RPMI8226 (cell line): ENCODE results near the gene ZDHHC5.
"Not testable (repeated sequence)": the region's sequence is repeated elsewhere in the genome, so short reads cannot be mapped to it uniquely, and the experiment has no call there.

Experiments used
- DNase-seq: peaks from one replicate; pipeline ENCODE4 v3.0.0-alpha.2; 2015

The ZDHHC5 gene

GRCh38 chr11:57644748-57645688 lies 22.9 kb upstream of the ZDHHC5 start:
- peak; percentile 91 for DNase-seq

- no peak for DNase-seq
Measured at GRCh38 chr11:57645689-57646085, 22.2 kb upstream of the ZDHHC5 start.

- DNase-seq: no peak
Measured at GRCh38 chr11:57646194-57646798, 21.6 kb upstream of the ZDHHC5 start.

- no peak for DNase-seq
Measured at GRCh38 chr11:57646799-57647303, 21.1 kb upstream of the ZDHHC5 start.

- DNase-seq: no peak
Measured at GRCh38 chr11:57647372-57647771, 20.5 kb upstream of the ZDHHC5 start.

- peak; percentile 65 for DNase-seq
Measured at GRCh38 chr11:57647960-57648800, 19.7 kb upstream of the ZDHHC5 start.

GRCh38 chr11:57648801-57649735 lies 18.8 kb upstream of the ZDHHC5 start:
- peak; percentile 44 for DNase-seq

- peak; percentile 40 for DNase-seq
Measured at GRCh38 chr11:57649826-57650738, 17.8 kb upstream of the ZDHHC5 start, which contains the start of gene YPEL4. Gene YPEL4, minus strand, starts transcription at chr11:57649912. Its CDS starts 2,805 bp downstream, at chr11:57647107.

- DNase-seq: no peak
Measured at GRCh38 chr11:57650739-57651090, 17.2 kb upstream of the ZDHHC5 start.

- no peak for DNase-seq
Measured at GRCh38 chr11:57651408-57651807, 16.5 kb upstream of the ZDHHC5 start.

- DNase-seq: not testable (repeated sequence)
Measured at GRCh38 chr11:57652230-57652629, 15.7 kb upstream of the ZDHHC5 start.

GRCh38 chr11:57652662-57653061 lies 15.3 kb upstream of the ZDHHC5 start:
- no peak for DNase-seq

GRCh38 chr11:57653163-57653562 lies 14.8 kb upstream of the ZDHHC5 start:
- DNase-seq: no peak

GRCh38 chr11:57656885-57657193 lies 11.1 kb upstream of the ZDHHC5 start:
- no peak for DNase-seq

- peak; percentile 100 for DNase-seq
Measured at GRCh38 chr11:57657194-57658022, 10.5 kb upstream of the ZDHHC5 start, which contains the start of gene CLP1. Gene CLP1, plus strand, starts transcription at chr11:57657762. Its CDS starts 1,715 bp downstream, at chr11:57659477.

- no peak for DNase-seq
Measured at GRCh38 chr11:57658023-57658361, 9.9 kb upstream of the ZDHHC5 start.

- no peak for DNase-seq
Measured at GRCh38 chr11:57659669-57660068, 8.2 kb upstream of the ZDHHC5 start.

GRCh38 chr11:57662893-57663292 lies 5.0 kb upstream of the ZDHHC5 start:
- DNase-seq: peak; percentile 28

- no peak for DNase-seq
Measured at GRCh38 chr11:57663975-57664374, 3.9 kb upstream of the ZDHHC5 start.
